DND-41 (cell line): ENCODE measurements around the gene AOPEP.

Experiments used
- EZH2 ChIP-seq: IDR thresholded peaks from 3 replicates; pipeline ENCODE4 v1.6.1; 2012; ENCODE audit warnings: borderline replicate concordance, low read depth, mild to moderate bottlenecking, moderate library complexity, low read length, inconsistent platforms; ENCODE audit not compliant: severe bottlenecking
- TF ChIP-seq, protein P1 (sequence below): IDR thresholded peaks from 2 replicates; pipeline ENCODE4 v1.5.1; 2012; ENCODE audit warnings: borderline replicate concordance, low read length, moderate library complexity, mild to moderate bottlenecking; ENCODE audit not compliant: poor library complexity, severe bottlenecking; ENCODE audit errors: extremely low read depth

DNA sequence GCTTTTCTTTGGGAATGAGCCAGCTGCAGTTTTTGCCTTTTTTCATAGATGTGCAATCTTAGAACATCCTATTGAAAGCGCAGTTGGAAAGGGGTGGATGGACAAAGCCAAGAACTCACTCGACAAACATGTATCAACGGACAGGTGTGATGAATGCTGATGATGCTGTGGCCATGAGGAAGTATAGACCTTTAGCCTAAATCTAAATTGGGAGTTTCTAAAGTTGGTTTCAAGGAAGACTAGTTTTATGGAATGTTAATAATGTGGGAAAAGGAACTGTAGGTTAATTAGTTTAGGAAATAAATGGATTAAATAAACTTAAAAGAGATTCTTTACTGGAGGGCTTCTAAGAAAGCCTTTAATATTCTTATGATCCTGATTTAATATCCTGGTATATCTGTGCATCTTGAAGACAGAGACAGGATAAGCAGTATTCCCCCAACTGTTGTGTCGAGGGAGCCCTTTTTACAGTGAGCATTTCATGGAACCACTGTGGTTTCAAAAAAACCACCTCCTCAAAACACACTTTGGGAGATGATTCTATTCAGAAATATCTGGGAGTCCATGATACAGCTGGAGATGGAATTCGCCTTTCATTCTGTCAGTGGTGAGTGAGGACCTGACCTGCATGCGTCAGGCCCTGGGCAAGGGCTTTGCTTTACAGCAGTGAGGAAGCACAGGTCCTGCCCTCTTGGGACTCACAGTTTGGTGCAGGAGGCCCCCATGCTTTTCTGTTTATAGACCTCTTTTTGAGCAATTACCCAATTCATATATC lies 82.6 kb downstream of the AOPEP start:
- TF ChIP-seq, protein P1, sequence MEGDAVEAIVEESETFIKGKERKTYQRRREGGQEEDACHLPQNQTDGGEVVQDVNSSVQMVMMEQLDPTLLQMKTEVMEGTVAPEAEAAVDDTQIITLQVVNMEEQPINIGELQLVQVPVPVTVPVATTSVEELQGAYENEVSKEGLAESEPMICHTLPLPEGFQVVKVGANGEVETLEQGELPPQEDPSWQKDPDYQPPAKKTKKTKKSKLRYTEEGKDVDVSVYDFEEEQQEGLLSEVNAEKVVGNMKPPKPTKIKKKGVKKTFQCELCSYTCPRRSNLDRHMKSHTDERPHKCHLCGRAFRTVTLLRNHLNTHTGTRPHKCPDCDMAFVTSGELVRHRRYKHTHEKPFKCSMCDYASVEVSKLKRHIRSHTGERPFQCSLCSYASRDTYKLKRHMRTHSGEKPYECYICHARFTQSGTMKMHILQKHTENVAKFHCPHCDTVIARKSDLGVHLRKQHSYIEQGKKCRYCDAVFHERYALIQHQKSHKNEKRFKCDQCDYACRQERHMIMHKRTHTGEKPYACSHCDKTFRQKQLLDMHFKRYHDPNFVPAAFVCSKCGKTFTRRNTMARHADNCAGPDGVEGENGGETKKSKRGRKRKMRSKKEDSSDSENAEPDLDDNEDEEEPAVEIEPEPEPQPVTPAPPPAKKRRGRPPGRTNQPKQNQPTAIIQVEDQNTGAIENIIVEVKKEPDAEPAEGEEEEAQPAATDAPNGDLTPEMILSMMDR: no peak
- no peak for TF ChIP-seq EZH2
